ENCODE measurements around the gene MZB1. TPM values are rescaled to one million over a fixed set of nuclear protein-coding genes. Genes with fewer than 3 reads are reported as not detected.

Gene MZB1, protein sequence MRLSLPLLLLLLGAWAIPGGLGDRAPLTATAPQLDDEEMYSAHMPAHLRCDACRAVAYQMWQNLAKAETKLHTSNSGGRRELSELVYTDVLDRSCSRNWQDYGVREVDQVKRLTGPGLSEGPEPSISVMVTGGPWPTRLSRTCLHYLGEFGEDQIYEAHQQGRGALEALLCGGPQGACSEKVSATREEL
- total RNA-seq = not detected

DNA sequence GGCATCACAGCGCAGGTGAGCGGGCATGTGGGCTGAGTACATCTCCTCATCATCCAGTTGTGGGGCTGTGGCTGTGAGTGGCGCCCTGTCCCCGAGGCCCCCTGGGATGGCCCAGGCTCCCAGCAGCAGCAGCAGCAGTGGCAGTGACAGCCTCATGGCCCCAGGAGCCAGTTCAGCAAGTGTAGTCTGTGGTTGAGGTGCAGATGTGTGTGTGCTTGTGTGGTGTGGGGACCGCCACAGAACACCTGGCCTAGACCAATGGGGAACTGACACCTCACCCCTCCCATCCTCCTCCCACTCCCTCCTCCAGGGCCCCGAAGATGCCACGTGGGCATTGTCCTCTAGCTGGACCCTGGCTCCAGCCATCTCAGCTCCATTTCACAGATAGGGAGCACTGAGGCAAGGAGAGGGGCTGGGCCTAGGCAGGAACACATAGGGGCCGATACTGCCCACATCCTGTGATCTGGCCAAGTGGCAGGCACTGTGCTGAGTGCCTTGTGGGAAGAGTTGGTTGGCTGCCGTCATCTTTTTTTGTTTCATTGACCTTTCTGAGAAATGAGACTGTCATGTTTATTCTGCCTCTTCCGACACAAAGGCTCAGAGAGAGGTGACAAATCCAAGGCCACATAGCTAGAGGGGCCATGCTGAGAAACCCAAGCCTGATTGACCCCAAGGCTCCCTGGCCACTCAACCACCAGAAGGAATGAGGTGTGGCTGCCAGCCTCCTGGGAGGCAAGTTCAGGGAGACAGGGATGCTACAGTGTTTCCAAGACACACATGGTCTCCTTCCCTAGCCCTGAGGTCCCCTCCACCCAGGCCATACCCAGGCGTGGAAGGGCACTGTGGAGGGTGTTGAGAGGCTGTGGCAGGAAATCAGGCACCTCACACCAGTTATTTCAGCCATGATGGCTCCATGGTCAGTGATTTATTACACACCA, at the start of gene MZB1:
Gene MZB1 (minus strand): TSS at position 213 of the 938 bp plus-strand sequence. CDS start 57 bp downstream, at position 156.

DNA sequence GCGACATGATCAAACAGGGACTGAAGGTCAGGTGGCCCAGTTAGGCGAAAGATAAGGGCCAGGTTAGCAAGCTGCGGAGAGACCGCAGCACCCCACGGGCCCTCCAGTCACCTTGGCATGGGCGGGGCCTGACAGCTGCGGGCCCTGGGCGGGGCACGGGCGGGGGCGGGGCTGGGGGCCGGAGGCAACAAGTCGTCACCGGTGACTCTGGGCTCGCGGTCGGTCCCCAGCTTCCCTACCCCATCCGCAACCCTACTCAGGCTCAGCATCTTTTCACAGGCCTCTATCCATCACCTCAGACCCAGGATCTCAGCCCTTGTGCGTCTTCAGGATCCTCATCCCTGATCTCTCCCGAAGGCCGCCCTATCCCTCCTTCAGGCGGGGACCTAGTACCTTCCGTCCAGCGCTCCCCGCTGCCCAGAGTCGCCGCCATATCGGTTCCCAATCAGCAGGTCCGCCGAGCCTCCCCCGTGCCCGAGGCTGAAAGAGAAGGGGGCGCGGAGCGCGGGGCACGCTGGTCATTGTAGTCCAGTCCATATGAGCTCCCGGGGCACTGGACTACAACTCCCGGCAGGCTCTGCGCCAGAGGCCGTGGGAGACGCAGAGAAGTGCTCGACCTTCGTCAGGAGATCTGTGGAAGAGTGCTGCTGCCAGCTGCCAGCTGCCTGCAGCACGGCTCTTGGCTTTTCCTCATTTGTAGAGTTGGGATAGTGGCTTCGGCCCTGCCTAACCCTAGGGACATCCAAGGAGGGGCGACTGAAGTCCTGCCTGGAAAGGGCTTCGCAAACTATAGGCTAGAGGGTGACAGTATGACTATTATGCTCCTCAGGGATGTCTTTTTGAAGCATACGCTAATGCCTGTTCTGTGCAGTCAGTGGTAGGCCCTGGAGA, 49.5 kb upstream of the MZB1 start, which contains the start of gene DNAJC18:
Gene DNAJC18 (minus strand): TSS at position 513 of the 891 bp plus-strand sequence. CDS start 80 bp downstream, at position 433.

DNA sequence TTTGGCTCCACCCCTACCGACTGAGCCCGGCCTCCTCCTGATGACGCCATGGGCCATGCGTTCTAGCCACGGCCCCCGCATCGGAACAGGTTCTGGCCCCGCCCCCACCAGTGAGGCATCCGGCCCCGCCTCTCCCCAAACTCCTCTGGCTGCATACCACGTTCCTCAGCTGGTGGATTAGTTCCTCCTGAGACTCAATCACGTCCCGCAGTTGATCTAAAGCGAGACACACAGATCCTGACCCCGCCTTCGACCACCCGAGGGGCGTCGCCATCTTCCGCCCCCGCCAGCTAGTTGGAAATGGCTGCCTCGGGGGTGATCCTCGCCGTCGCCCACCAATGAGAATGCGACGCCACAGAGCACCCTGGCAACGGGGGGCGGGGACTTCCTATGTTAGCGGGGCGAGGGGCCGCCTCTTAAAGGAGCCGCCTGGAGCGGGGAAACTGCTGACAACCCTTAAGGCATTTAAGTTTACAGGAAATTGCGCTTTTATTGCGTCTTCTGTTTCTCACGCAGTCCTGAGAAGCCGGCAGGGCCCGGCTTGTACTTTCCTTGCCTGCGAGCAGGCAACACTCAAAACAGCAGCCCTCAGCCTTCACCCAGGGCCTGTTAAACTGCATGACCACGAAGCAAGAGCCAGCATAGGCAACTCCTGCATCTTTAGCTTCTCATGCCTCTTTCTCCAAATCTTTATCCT, 14.2 kb upstream of the MZB1 start, which contains the start of gene SPATA24:
Gene SPATA24 (minus strand): TSS at position 303 of the 697 bp plus-strand sequence. CDS start 29 bp downstream, at position 274.

DNA sequence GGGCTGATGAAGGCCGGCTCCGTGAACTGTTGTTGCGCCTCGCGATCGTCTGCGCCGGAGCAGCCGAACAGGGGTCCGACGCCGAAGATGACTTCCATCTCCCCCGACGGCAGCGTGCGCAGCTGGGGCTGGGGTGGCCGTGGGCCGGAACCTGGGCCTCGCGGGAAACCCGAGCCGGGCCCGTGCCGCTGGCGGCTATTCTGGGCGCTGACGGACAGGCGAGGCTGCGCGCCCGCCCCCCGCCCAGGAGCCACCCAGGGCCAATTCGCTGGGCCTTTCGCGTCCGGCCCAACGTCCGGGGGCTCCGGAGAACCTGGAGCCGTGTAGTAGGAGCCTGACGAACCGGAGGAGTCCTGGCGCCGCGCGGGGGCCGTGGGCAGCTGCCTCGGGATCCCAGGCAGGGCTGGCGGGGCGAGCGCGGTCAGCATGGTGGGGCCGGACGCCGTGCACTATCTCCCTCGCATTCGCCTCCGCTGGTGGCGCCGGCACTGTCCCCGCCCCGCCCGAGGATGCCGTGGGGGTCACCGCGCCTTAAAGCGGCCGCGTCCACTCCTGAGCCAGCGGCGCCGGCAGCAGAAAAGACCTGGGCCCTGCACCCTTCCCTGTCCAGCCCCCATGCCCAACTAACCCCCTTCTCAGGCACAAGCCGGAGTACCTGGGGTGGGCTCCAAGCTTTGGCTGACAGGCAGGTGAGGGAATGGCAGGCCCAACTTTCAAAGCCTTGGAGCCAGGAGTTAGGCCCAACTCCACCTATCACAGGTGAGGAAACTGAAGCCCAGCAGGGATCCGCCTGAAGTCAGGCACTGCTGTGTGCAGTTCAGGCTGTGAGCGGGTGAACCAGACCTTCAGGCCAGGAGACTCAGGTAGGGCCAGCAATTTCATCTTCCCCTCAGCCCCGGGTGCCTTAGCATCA, 5.2 kb upstream of the MZB1 start, which contains the start of gene PROB1:
Gene PROB1 (minus strand): TSS at position 451 of the 913 bp plus-strand sequence. CDS start 23 bp downstream, at position 428.

DNA sequence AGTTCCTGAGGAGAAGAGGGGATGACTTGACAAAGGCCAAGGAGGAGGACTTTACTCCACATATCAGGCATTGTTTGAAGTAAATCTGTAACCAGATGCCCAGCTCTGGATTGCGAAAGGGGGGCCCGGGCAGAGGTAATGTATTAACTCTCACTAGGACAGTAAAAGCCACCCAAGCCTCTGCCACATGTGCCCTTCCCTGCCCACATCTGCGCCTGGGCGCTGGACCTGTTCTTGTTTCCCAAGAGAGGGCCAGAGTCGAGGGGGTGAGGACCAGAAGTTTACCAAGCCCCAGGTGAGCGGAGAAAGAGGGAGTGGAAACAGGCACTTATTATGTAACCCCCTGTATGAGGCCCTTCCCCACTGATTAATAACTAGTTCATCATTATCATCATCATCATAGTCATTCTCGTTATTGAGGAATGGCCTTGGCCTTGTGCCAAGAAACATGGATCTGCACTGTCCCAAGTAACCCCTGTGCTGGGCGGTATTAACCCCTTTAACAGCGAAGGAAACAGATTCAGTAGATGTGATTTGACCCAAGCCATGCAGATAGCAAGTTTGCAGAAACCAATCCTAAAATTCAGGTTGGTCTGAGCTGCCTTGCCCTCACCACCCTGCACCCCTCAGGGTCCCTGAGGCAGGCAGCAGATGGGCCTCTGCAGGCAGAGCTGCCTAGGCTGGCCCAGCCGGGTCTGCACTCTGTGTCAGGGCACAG, 6.3 kb downstream of the MZB1 start, which contains the start of gene SLC23A1:
Gene SLC23A1 (minus strand): TSS at position 23 of the 718 bp plus-strand sequence. CDS start 44 bp downstream, outside the sequence.

DNA sequence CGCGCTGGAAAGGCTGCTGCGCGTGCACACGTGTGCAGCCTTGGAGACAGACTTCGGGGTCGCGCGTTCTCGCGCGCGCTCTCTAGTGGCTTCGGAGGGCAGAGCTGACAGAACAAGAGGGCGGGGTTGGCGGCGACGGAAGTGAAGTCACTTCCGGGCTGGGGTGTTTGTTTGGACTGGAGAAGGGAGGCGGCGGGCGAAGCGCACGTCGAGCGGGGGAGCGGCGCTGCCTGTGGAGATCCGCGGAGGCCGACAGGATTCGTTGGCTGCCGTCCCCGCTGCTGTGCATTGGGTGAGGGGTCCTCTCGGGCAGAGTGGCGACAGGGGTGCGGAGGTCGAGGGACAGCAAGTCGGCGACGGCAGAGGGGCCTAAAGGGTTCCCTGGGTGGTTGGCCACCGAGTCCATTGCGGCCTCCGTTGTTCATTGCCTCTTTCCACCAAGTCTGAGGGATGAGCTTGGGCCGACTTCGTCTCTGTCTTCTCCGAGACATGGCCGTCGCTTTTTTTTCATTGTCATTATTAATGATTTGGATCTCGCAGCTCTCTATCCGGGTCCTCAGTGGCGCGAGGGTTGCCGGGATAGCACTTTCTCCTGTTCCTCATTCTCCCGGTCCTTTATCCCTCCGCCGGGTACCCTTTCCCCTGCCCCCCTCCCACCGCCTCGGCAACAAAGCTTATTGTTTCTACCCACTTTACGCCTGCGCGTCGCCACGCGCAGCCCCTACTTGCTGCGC, 47.9 kb downstream of the MZB1 start, which contains the start of gene PAIP2:
Gene PAIP2 (plus strand): TSS at position 166 of the 734 bp plus-strand sequence. CDS start 21,931 bp downstream, outside the sequence.

Other genes starting within 250 kb of the MZB1 start
- 10 to 100 TPM; 56.3 to 64.7 TPM for gene SIL1, start 191.5 kb downstream of the MZB1 start, total RNA-seq
- 100 to 1,000 TPM; 169 to 183 TPM for gene MATR3, start 96.2 kb downstream of the MZB1 start, total RNA-seq
- gene PAIP2, start 48.1 kb downstream of the MZB1 start, total RNA-seq = 10 to 100 TPM; 49.6 to 52.6 TPM
- not detected for gene SLC23A1, start 6.6 kb downstream of the MZB1 start, total RNA-seq
- under 1 TPM; 0.34 to 0.67 TPM for gene PROB1, start 5.2 kb upstream of the MZB1 start, total RNA-seq
- 1 to 10 TPM; 3.8 to 4.3 TPM for gene SPATA24, start 14.2 kb upstream of the MZB1 start, total RNA-seq
- gene DNAJC18, start 49.6 kb upstream of the MZB1 start, total RNA-seq = 1 to 10 TPM; 8.6 to 9.3 TPM
- not detected for gene ECSCR, start 72.8 kb upstream of the MZB1 start, total RNA-seq
- gene SMIM33, start 81.1 kb upstream of the MZB1 start, total RNA-seq = under 1 TPM in 1 of 2 donors, not detected in 1; under 0.01 TPM
- 10 to 100 TPM; 17.2 to 28.6 TPM for gene STING1, start 92.8 kb upstream of the MZB1 start, total RNA-seq
- 10 to 100 TPM; 60.2 to 67.6 TPM for gene UBE2D2, start 171.4 kb upstream of the MZB1 start, total RNA-seq